UCSD-AML1 (cell line): ENCODE measurements around the gene WDFY4.

ENCODE experiments used
- DNase-seq: peaks from one replicate; lab custom pipeline; 2025; ENCODE audit not compliant: unreplicated experiment; lab: John Stamatoyannopoulos, UW

Gene WDFY4

GRCh38 chr10:48684463-48684791 lies 246 bp upstream of the WDFY4 start:
- no peak for DNase-seq

GRCh38 chr10:48685731-48686130 lies 1.1 kb downstream of the WDFY4 start:
- no peak for DNase-seq

- DNase-seq: no peak
Observed at GRCh38 chr10:48690791-48691660, 6.4 kb downstream of the WDFY4 start.

- DNase-seq: no peak
Observed at GRCh38 chr10:48691812-48692528, 7.3 kb downstream of the WDFY4 start.

GRCh38 chr10:48692748-48693147 lies 8.1 kb downstream of the WDFY4 start:
- no peak for DNase-seq

- DNase-seq: no peak
Observed at GRCh38 chr10:48693206-48693605, 8.5 kb downstream of the WDFY4 start.

- no peak for DNase-seq
Observed at GRCh38 chr10:48694371-48695030, 9.8 kb downstream of the WDFY4 start.

- DNase-seq: no peak
Observed at GRCh38 chr10:48695636-48696534, 11.2 kb downstream of the WDFY4 start.

GRCh38 chr10:48696535-48696873 lies 11.8 kb downstream of the WDFY4 start:
- no peak for DNase-seq

- no peak for DNase-seq
Observed at GRCh38 chr10:48697091-48697490, 12.4 kb downstream of the WDFY4 start.

- DNase-seq: no peak
Observed at GRCh38 chr10:48697821-48698764, 13.4 kb downstream of the WDFY4 start.

- no peak for DNase-seq
Observed at GRCh38 chr10:48699011-48699627, 14.4 kb downstream of the WDFY4 start.

GRCh38 chr10:48700071-48700470 lies 15.4 kb downstream of the WDFY4 start:
- no peak for DNase-seq

- no peak for DNase-seq
Observed at GRCh38 chr10:48700493-48700892, 15.8 kb downstream of the WDFY4 start.

- DNase-seq: no peak
Observed at GRCh38 chr10:48701139-48701901, 16.6 kb downstream of the WDFY4 start.

GRCh38 chr10:48701941-48702340 lies 17.3 kb downstream of the WDFY4 start:
- no peak for DNase-seq

- DNase-seq: no peak
Observed at GRCh38 chr10:48703531-48704122, 19.0 kb downstream of the WDFY4 start.

- DNase-seq: no peak
Observed at GRCh38 chr10:48704156-48704555, 19.5 kb downstream of the WDFY4 start.
